ENCODE results near the gene STMN3.

DNA sequence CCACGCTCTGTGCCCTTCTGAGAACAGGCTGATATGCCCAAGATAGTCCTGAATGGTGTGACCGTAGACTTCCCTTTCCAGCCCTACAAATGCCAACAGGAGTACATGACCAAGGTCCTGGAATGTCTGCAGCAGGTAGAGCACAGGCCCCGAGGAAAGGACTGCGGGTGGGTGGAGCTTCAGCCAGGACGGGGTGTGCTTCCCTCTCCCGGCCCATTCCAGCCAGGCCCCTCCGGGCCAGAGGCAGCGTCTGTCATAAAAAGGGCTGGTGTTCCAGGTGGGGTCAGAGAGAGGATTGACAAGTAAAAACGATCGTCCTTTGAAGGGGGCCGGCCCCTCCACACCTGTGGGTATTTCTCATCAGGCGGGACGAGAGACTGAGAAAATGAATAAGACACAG is 6.1 kb upstream of the STMN3 start:
- no peak for TF ChIP-seq POLR2AphosphoS5 (IDR thresholded peaks at IDR 0.05; ENCODE audit: borderline replicate concordance, low read depth, low read length)
- TF ChIP-seq EZH2 (IDR thresholded peaks at IDR 0.05): no peak
- no peak for TF ChIP-seq FOXP2 (optimal IDR thresholded peaks at IDR 0.05; ENCODE audit: control extremely low read depth, extremely low read length, insufficient read depth)

Data from SK-N-MC (cell line).